HepG2 (cell line): ENCODE results near the gene ATP2B2. TPM values are rescaled to one million over a fixed set of nuclear protein-coding genes. Genes with fewer than 3 reads are reported as not detected.
A peak's percentile ranks its signal among the peaks of the same experiment; 100 is the strongest.

Source experiments
- ATAC-seq: fragments of 200-7000 bp; cut with Tn5 transposase; 3 replicates; pipeline ENCODE4 v1.9.1; 2020; ENCODE audit warnings: mild to moderate bottlenecking, moderate library complexity
- BruUV-seq: library from RNA; stranded (reverse); fragments of 400-500 nt; replicated peaks from 2 replicates; lab custom pipeline; 2021; lab: Mats Ljungman, UMichigan
- CTCF ChIA-PET: fragments of 300-600 bp; formaldehyde crosslinking; extraction: SDS; loops from one replicate; lab custom pipeline; 2021; ENCODE audit warnings: low total read pairs, inconsistent platforms, low intra/inter-chr PET ratio; lab: Yijun Ruan, JAX
- POLR2A ChIA-PET: fragments of 350-600 bp; sonication (Branson Sonifier 250); formaldehyde crosslinking; loops from one replicate; lab custom pipeline; 2020; ENCODE audit warnings: antibody characterized with exemption, inconsistent platforms; lab: Yijun Ruan, JAX
- DNase-seq: peaks from one replicate; pipeline ENCODE4 v3.0.0-alpha.2; 2015; ENCODE audit warnings: low spot score
- FAIRE-seq: peaks from 3 replicates; lab custom pipeline; 2011; peaks lifted over from hg19 to GRCh38; lab: Jason Lieb, UNC
- H2AFZ ChIP-seq: one replicate; pipeline ENCODE4 v1.6.1; 2011; ENCODE audit warnings: low read length, inconsistent platforms
- H3K27ac ChIP-seq: fragments of 300-600 bp; 3 replicates; pipeline ENCODE4 v1.8.0; 2011; ENCODE audit warnings: mixed run types, mild to moderate bottlenecking, mixed read lengths, low read length, inconsistent platforms; ENCODE audit not compliant: insufficient read depth; ENCODE audit errors: extremely low read length
- H3K27me3 ChIP-seq, 2 experiments: fragments of 200-600 bp in 1 of 2; 2 replicates in 1 of 2; 3 replicates in 1 of 2; pipeline versions ENCODE4 v1.6.0 to v1.8.0; 2011; ENCODE audit warnings: low read length in 2 of 2, mild to moderate bottlenecking in 2 of 2, moderate library complexity in 2 of 2, inconsistent platforms in 1 of 2; ENCODE audit not compliant: insufficient read depth in 2 of 2, control insufficient read depth in 1 of 2
- H3K36me3 ChIP-seq, 2 experiments: fragments of 200-600 bp in 1 of 2; replicated peaks in 1 of 2; 2 replicates in 1 of 2; 3 replicates in 1 of 2; pipeline versions ENCODE4 v1.5.1 to v1.8.0; 2011; ENCODE audit warnings: low read length in 2 of 2, inconsistent platforms in 1 of 2; ENCODE audit not compliant: insufficient read depth in 2 of 2, control insufficient read depth in 1 of 2
- H3K4me1 ChIP-seq: 2 replicates; pipeline ENCODE4 v1.5.1; 2012; ENCODE audit warnings: low read length, inconsistent platforms; ENCODE audit not compliant: insufficient read depth
- H3K4me2 ChIP-seq: 2 replicates; pipeline ENCODE4 v1.6.0; 2011; ENCODE audit warnings: low read depth, low read length, inconsistent platforms
- H3K4me3 ChIP-seq, 3 experiments: fragments of 200-600 bp in 1 of 3; sonication (generic), shearing (Covaris generic) in 1 of 3; replicated peaks in 1 of 3; 2 replicates each; pipeline ENCODE4 v1.5.1; 2011 to 2016; ENCODE audit warnings: low read length in 3 of 3, inconsistent platforms in 2 of 3, low read depth in 2 of 3, mild to moderate bottlenecking in 2 of 3, control low read depth in 1 of 3, mixed read lengths in 1 of 3; ENCODE audit not compliant: insufficient read depth in 1 of 3
- H3K79me2 ChIP-seq: one replicate; pipeline ENCODE4 v1.6.1; 2011; ENCODE audit warnings: low read length, inconsistent platforms; ENCODE audit not compliant: insufficient read depth
- H3K9ac ChIP-seq: 2 replicates; pipeline ENCODE4 v1.6.0; 2011; ENCODE audit warnings: mild to moderate bottlenecking, low read depth, low read length, inconsistent platforms; ENCODE audit not compliant: insufficient read depth
- H3K9me3 ChIP-seq: 2 replicates; pipeline ENCODE4 v1.5.1; 2012; ENCODE audit warnings: mild to moderate bottlenecking, low read length
- H4K20me1 ChIP-seq: 2 replicates; pipeline ENCODE4 v1.6.0; 2011; ENCODE audit warnings: inconsistent platforms, mild to moderate bottlenecking, low read length, moderate library complexity; ENCODE audit not compliant: insufficient read depth
- BRD4 ChIP-seq: sonication (generic); formaldehyde crosslinking; IDR thresholded peaks from 2 replicates; pipeline ENCODE4 v1.4.0; 2020; ENCODE audit warnings: missing genetic modification reagents
- CCDC6 ChIP-seq: sonication (generic); formaldehyde crosslinking; IDR thresholded peaks from 2 replicates; pipeline ENCODE4 v1.8.1; 2022; ENCODE audit warnings: mild to moderate bottlenecking, missing genetic modification reagents, moderate library complexity
- PHF8 ChIP-seq: sonication (generic); formaldehyde crosslinking; IDR thresholded peaks from 2 replicates; pipeline ENCODE4 v1.5.0; 2020; ENCODE audit warnings: missing genetic modification reagents
- SIN3A ChIP-seq: IDR thresholded peaks from 2 replicates; pipeline ENCODE4 v1.6.1; 2011; ENCODE audit warnings: low read depth, mild to moderate bottlenecking, control low read depth, low read length, borderline replicate concordance
- SRY ChIP-seq: sonication (generic); formaldehyde crosslinking; IDR thresholded peaks from 2 replicates; pipeline ENCODE4 v1.8.0; 2022; ENCODE audit warnings: mild to moderate bottlenecking, missing genetic modification reagents
- ZNF768 ChIP-seq: sonication (generic); formaldehyde crosslinking; IDR thresholded peaks from 2 replicates; pipeline ENCODE4 v1.4.0; 2020; ENCODE audit warnings: missing genetic modification reagents
- ZNF878 ChIP-seq: sonication (generic); formaldehyde crosslinking; IDR thresholded peaks from 2 replicates; pipeline ENCODE4 v1.8.1; 2023; ENCODE audit warnings: mild to moderate bottlenecking, missing genetic modification reagents, moderate library complexity
- WGBS: methylation state at CpG from one replicate; pipeline ENCODE4 v1.1.6; 2017; ENCODE audit warnings: low lambda C conversion rate; 5-methylcytosine and 5-hydroxymethylcytosine counted together
- in situ Hi-C: cut with HindIII; loops from 2 replicates; pipeline ENCODE4 v1.10.0; 2017; ENCODE audit warnings: low pct_unique_long_range_greater_than_20kb; ENCODE audit not compliant: extremely low pct_ligation_motif_present
- intact Hi-C: fragments of 100-400 bp; cut with micrococcal nuclease; formaldehyde crosslinking; loops from one replicate; pipeline ENCODE4 v1.10.0; 2022; ENCODE audit not compliant: unreplicated experiment
- polyA plus RNA-seq, 8 experiments: library from polyadenylated mRNA; depleted of rRNA in 3 of 8; stranded (reverse) in 7 of 8; unstranded in 1 of 8; fragments of >200 nt; fragmentation: Illumina TruSeq in 4 of 8; extraction: Trizol in 4 of 8; gene quantifications; 2 replicates each; pipeline versions ENCODE4 v1.2.1 to v1.2.3, GENCODE V29; 2011 to 2016; ENCODE audit warnings: low read depth in 4 of 8, missing spikeins in 1 of 8, mixed read lengths in 1 of 8; ENCODE audit not compliant: insufficient read depth in 1 of 8
- total RNA-seq, 5 experiments: library from RNA; depleted of rRNA; stranded (reverse); fragments of >200 nt; fragmentation: Illumina TruSeq; extraction: Trizol; gene quantifications; 2 replicates each; pipeline ENCODE4 v1.2.3, GENCODE V29; 2016; ENCODE audit warnings: low read depth in 1 of 5

ATP2B2 gene
- total and polyA plus RNA-seq, 2 of the 13 experiments (the other 11 are each of a cell fraction or from before 2014, with no cell fraction given): 1.5 to 2.3 TPM

DNA sequence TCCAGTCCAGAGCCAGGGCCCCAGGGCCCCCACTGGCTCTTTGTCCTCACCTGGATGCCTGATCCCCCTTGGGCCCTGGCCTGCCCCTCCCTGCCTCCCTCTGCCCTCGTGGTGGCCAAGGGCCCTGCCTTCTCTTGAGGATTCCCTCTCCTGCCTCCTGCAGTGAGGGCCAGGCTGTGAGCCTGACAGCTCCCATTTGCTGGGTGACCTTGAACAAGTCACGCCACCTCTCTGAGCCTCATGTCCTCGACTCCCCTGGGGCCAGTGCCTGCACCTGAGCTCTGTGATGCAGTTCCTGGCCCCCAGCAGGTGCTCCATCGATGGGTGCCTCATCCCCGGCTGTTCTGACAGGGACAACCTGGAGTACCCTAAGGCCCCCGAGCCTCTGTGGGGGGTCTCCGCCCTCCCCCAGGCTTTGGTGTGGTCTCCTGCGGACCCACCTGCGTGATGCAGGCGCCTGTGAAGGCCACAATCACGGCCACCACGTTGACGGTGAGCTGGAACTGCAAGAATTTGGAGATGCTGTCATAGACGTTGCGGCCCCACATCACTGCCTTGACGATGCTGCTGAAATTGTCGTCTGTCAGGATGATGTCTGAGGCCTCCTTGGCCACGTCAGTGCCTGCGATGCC lies 160.3 kb downstream of the ATP2B2 start:
- H3K4me1 ChIP-seq: peaks cover under 1% of the 10 kb centered on the region; the same call in 1 of the 2 replicates
- ATAC-seq: no peak
- CTCF ChIA-PET: interaction anchor here (2.4 kb wide), 1 partner anchor 394 kb away, joined by 16 read pairs; no protein-coding TSS in a partner anchor
- in situ Hi-C loops (no loop called here), intact Hi-C loops (loop anchor here (5.0 kb wide), 1 partner anchor 392 kb away; no protein-coding TSS in a partner anchor)
- H3K4me3 ChIP-seq: no peak overlapping the region
- H3K4me2 ChIP-seq: no peak overlapping the region
- TF ChIP-seq BRD4: no peak
- TF ChIP-seq ZNF768 (CRISPR knock-in tag): peak; percentile 81; the same call in 1 of the 2 replicates
- no peak for TF ChIP-seq PHF8 (CRISPR knock-in tag)
- no peak for TF ChIP-seq CCDC6 (CRISPR knock-in tag)
- no peak for TF ChIP-seq SIN3A
- TF ChIP-seq SRY (CRISPR knock-in tag): no peak
- TF ChIP-seq ZNF878 (CRISPR knock-in tag): no peak
- no peaks in the 10 kb centered on the region for H3K79me2 ChIP-seq
- BruUV-seq: no TSS peak
- H3K9me3 ChIP-seq: no peaks in the 10 kb centered on the region
- no peak for DNase-seq
- H3K9ac ChIP-seq: no peak overlapping the region
- no peak overlapping the region for H3K27ac ChIP-seq
- no peak overlapping the region for H2AFZ ChIP-seq
- no peaks in the 10 kb centered on the region for H3K36me3 ChIP-seq
- POLR2A ChIA-PET: no interaction called here
- peaks cover 4 to 22% of the 10 kb centered on the region in 2 experiments; a peak in 4 of 5 replicates for H3K27me3 ChIP-seq
- H4K20me1 ChIP-seq: no peaks in the 10 kb centered on the region
- no peak for FAIRE-seq
- WGBS: 46% methylated on average over 10 of the region's 19 CpGs
